GM23248 (cell line): ENCODE measurements around the gene DMRT3.

ENCODE experiments used
- EZH2 ChIP-seq: fragments of 200-600 bp; sonication (generic); IDR thresholded peaks from 2 replicates; pipeline ENCODE4 v1.6.1; 2018; ENCODE audit warnings: antibody characterized with exemption, mild to moderate bottlenecking; ENCODE audit not compliant: insufficient read depth, poor library complexity, severe bottlenecking
- EZH2phosphoT487 ChIP-seq: fragments of 200-600 bp; sonication (generic); IDR thresholded peaks from 2 replicates; pipeline ENCODE4 v1.6.1; 2018; ENCODE audit warnings: antibody characterized with exemption, moderate library complexity, mild to moderate bottlenecking, low read depth; ENCODE audit not compliant: insufficient read depth

GRCh38 chr9:981491-981898, 5.0 kb downstream of the DMRT3 start:
- TF ChIP-seq EZH2phosphoT487 (no peak), EZH2 (no peak)
